Cortex of kidney (tissue), 1 donor: Measurements from ENCODE around the gene SMAD5.

ENCODE experiments used
- DNase-seq: peaks from one replicate; lab custom pipeline; 2025; lab: John Stamatoyannopoulos, UW

The SMAD5 gene

DNA sequence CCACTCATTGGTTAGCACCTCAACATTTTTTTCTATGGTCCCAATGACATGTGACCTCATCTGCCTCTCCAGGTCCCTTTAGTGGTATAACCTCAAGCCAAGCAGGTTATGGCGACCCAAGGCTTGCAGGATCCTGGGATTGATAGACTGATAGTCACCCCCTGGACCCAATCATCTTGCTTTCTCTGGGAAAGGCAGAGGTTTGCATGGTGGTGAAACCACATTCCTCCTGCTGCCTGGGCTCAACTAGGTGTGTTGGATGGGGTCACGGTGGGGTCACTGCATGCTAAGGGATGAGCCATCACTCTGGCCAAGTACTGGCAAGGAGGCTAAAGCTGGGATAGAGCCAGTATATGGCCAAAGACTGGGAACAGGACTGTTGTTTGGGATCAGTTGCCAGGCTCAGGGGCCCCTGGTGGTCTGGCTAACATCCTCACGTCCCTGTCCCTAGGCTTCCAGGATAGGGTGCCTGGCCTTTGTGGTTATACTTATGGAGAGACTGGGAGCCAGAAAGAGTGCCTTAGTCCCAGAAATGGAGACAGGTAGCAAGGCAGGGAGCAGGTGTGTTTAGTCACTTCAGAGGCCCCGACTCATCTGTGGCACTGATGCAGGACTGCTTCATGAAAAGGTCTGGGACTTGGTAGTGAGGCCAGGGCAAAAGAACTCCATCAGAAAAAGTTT lies 65.0 kb downstream of the SMAD5 start:
- DNase-seq: no peak

GRCh38 chr5:136198453-136198852 lies 65.8 kb downstream of the SMAD5 start:
- no peak for DNase-seq

GRCh38 chr5:136199408-136199807 lies 66.8 kb downstream of the SMAD5 start:
- no peak for DNase-seq

- DNase-seq: no peak
Measured at GRCh38 chr5:136200130-136200529, 67.5 kb downstream of the SMAD5 start.

GRCh38 chr5:136200761-136201160 lies 68.1 kb downstream of the SMAD5 start:
- DNase-seq: no peak

- no peak for DNase-seq
Measured at GRCh38 chr5:136201870-136202269, 69.2 kb downstream of the SMAD5 start.

- DNase-seq: no peak
Measured at GRCh38 chr5:136202469-136203205, 70.0 kb downstream of the SMAD5 start.

DNA sequence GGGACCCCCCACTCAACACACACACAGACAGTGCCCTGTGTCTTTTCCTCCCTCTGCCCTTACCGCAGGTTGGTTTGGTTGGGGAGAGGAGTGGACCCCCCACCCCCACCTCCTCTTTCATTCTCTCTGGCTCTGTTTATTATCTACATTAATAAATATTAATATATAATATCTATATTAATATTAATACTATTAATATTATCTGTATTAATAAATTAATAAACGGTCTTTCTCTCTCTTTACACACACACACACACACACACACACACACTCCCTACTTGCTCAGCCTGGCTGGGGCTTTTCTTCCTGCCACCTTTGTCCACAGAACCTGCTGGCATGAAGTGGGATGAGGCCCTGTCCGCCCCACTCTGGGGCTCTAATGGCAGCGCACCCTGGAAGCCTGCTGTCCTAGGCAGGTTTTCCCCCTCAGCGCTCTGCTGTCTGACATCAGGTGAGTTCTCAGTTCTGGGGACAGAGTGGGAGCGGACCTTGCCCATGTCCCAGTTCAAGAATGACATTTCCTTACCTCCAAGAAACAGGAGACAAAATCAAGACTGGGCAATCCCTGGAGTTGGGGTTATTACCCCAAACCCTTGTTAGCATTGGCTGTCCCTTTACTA lies 70.8 kb downstream of the SMAD5 start:
- no peak for DNase-seq

- DNase-seq: no peak
Measured at GRCh38 chr5:136205061-136205702, 72.5 kb downstream of the SMAD5 start.

- no peak for DNase-seq
Measured at GRCh38 chr5:136205941-136206340, 73.3 kb downstream of the SMAD5 start.

GRCh38 chr5:136206361-136206760 lies 73.7 kb downstream of the SMAD5 start:
- no peak for DNase-seq

DNA sequence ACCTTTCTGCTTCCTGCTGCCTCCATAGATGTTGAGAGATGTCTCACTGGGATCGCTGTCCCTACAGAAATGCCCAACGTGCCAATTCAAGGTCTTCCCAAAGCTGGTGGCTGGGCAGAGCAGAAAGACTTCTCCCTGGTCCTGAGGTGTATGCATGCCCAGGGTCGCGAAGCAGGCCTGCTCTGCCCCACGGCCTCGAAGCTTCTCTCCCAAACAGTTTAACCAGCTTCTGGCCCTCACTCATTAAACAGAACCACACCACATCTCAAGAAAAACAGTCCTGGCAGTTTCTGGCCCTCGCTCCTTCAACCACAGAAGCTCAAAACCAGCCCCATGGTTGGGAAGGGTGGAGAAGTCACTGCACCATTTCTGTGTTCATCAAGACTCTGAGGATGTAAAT lies 75.0 kb downstream of the SMAD5 start:
- DNase-seq: no peak

GRCh38 chr5:136208916-136209315 lies 76.3 kb downstream of the SMAD5 start:
- DNase-seq: no peak

GRCh38 chr5:136209346-136209910 lies 76.8 kb downstream of the SMAD5 start:
- DNase-seq: no peak

DNA sequence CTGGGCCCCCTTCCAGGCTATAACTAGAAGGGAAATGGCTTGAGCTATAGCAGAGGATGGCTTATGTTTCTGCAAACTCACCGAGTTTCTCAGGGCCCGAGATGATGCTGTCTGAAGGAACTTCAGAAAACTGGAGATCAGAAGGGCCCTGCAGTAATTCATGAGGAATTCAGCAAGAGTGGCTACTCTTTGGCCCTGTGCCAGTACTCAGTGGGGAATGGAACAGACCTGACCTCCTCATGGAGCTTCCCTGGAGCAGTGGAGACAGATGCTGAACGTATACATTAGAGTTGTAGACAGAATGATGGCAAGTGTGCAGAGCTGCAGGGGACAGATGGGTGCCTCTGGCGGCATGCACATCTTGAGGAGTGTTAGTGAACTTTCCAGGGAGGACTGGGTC lies 77.6 kb downstream of the SMAD5 start:
- DNase-seq: no peak

- no peak for DNase-seq
Measured at GRCh38 chr5:136211282-136212040, 78.8 kb downstream of the SMAD5 start.

GRCh38 chr5:136212252-136212721 lies 79.6 kb downstream of the SMAD5 start:
- DNase-seq: no peak

- DNase-seq: no peak
Measured at GRCh38 chr5:136213919-136214493, 81.4 kb downstream of the SMAD5 start.

DNA sequence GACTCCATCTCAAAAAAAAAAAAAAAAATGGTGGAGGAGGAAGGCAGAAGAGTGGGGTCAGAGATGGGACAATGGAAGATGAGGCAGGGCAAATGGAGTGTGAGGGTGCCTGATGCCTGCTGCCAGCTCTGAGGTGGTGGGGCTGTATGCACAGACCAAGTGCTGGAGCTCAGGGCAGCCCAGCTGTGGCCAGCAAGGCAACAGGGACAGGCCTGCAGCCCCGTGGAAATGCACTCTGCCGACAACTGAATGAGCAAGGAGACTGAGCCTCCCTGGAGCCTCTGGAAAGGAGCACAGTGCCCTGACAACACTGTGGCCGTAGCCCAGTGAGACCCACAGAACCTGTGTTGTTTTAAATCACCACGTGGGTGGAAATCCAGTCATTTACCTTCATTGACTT lies 83.2 kb downstream of the SMAD5 start:
- DNase-seq: no peak

GRCh38 chr5:136216230-136216629 lies 83.6 kb downstream of the SMAD5 start:
- no peak for DNase-seq

DNA sequence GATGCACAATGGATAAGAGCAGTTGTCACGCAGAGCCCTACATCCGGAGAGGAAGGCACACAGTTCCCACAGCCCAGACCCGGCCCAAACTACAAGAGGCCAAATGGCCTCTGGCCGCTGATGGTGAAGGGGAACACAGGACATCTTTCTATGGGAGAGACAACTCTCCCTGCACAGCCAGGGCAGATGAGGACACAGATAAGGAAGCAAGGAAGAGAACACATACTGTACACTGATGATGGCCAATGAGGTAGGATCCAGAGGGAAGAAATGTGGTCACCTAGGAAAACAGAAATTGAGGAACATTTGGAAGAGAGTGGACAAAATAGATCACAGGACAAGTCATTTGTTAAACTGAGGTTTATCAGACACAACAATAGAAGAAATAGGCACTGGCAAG lies 88.7 kb downstream of the SMAD5 start:
- DNase-seq: no peak
